ENCODE results near the gene POU6F2.

POU6F2 gene

GRCh38 chr7:39252916-39253315 is 275.2 kb downstream of the POU6F2 start:
- no peak for DNase-seq (ENCODE audit: low spot score)

DNA sequence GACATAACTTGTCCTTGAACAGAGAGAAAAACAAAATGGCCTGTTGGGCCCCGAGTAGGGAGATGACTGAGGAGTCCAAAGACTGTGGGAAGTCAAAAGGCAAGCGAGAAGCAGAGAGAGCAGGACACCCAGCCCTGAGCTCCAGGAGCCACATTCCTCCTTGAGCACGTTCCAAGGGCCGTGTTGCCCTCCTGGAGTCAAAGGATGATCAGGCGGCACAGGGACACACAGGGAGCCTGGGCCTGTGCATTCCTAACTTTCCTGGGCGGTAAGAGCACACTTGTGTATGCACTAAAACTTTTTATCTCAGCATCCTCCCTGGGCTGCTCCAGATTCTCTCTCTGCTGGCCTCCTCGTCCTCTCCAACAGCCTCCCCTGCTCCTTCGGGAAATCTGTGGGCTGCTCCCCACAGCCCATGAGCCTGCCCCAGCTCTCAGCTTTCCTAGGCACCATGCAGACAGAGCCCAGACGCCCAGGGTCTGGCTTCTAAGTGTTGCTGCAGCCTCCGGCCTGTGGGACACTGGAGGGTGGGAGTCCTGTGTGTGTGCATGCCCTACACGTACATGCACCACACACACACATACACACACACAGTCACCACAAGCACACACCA is 281.8 kb downstream of the POU6F2 start:
- no peak for DNase-seq (ENCODE audit: low spot score)

- no peak for DNase-seq (ENCODE audit: low spot score)
These were observed 282.7 kb downstream of the POU6F2 start for GRCh38 chr7:39260279-39260844.

GRCh38 chr7:39261771-39262170 is 284.1 kb downstream of the POU6F2 start:
- no peak for DNase-seq (ENCODE audit: low spot score)

- DNase-seq (ENCODE audit: low spot score): no peak
These were observed 288.2 kb downstream of the POU6F2 start for GRCh38 chr7:39265641-39266591.

DNA sequence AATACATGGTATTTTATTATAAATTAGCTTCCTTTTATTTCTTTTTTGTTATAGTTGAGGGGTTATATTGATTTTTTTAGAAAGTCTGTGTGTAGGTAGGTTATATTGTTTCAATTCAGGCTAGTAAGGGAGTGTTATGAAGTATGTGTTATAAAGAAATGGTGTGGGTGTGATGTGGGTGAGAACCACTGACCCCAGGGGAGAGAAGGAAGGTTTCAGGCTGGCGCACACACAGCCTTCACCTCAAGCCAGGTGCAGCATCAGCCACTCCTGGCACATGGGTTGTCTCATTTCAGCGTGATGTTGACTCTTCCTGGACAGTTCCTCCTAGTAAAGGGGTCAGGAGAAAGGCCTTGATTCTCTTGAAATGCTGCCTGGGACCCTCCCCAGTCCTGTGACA is 291.3 kb downstream of the POU6F2 start:
- no peak for DNase-seq (ENCODE audit: low spot score)

DNA sequence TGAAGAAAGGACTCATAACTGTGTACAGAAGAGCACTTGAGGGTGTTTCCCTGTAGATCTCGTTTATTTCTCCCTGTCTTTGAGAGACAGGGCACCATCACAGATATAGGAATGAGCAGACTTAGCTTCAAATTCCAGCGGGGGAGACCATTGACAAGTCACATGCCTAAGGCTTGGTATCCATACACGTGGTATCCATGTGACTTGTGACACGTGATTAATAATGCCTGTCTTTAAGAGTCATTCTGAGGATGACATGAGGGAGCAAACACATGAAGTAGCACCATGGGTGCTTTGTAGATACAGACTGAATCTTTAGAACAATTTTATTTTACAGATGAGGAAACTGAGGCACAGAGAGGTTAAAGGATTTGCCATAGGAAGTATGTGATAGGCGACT is 292.3 kb downstream of the POU6F2 start:
- no peak for DNase-seq (ENCODE audit: low spot score)

- DNase-seq (ENCODE audit: low spot score): no peak
These were observed 293.7 kb downstream of the POU6F2 start for GRCh38 chr7:39271402-39271801.

- no peak for DNase-seq (ENCODE audit: low spot score)
These were observed 294.4 kb downstream of the POU6F2 start for GRCh38 chr7:39272111-39272510.

DNA sequence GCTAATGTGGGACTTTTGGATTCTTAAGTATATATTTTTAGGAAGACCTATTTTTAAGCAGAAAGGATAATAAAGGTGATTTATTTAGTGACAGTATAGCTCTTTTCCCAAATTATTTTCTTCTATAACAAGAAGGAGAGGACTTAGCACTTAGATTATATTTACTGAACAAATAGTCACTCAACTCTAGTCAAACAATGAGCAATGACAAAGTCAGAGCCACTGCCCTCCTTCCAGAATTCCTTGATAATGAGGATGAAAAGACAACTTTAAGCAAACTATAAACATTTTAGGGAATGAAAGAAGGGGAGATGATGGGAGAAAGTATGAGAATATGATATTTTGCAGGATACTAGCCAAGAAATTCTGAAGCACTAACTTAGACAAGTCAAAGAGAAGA is 295.0 kb downstream of the POU6F2 start:
- no peak for DNase-seq (ENCODE audit: low spot score)

- no peak for DNase-seq (ENCODE audit: low spot score)
These were observed 302.6 kb downstream of the POU6F2 start for GRCh38 chr7:39280337-39280736.

DNA sequence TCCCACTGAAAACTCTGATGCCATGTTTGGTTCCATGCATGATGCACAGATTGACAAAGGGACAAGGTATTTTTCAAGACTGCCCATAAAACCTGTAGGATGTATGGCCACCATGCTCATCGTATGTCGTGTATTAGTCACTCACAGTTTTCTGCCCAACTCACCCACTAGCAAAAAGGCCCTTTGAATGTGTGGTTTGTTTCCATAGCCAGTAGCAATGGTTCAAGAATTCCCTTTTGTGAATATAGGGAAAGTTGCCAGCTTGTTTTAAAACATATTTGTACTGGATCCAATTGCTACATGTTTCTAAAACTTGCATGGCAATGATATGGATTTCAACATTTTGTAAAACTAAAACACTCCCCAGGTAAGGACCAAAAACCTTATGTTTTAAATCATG is 307.5 kb downstream of the POU6F2 start:
- no peak for DNase-seq (ENCODE audit: low spot score)

- DNase-seq (ENCODE audit: low spot score): no peak
These were observed 310.6 kb downstream of the POU6F2 start for GRCh38 chr7:39288303-39288702.

- DNase-seq (ENCODE audit: low spot score): no peak
These were observed 314.1 kb downstream of the POU6F2 start for GRCh38 chr7:39291628-39292410.

GRCh38 chr7:39293056-39293823 is 315.5 kb downstream of the POU6F2 start:
- no peak for DNase-seq (ENCODE audit: low spot score)

GRCh38 chr7:39294022-39294421 is 316.3 kb downstream of the POU6F2 start:
- no peak for DNase-seq (ENCODE audit: low spot score)

GRCh38 chr7:39295796-39296195 is 318.1 kb downstream of the POU6F2 start:
- DNase-seq (ENCODE audit: low spot score): no peak

GRCh38 chr7:39299695-39300094 is 322.0 kb downstream of the POU6F2 start:
- no peak for DNase-seq (ENCODE audit: low spot score)

GRCh38 chr7:39300276-39300675 is 322.6 kb downstream of the POU6F2 start:
- DNase-seq (ENCODE audit: low spot score): no peak

DNA sequence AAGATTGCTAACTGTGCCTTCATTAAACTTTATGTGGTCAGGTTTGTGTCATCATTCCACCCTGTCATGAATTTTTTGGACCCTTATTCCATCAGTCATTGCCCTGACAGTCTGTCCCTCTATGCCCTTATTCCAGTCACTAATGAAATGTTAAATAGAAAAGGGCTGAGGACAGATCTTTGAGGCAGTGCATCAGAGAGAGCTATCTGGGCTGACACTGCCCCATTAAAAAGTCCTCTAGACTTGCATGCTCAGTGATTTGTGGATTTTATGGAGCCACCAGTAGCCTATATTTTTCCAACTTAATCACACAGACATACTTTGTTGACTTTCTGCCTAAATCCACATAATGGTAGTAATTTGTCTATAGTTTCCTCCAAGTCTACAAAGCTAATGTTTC is 323.8 kb downstream of the POU6F2 start:
- DNase-seq (ENCODE audit: low spot score): no peak

GRCh38 chr7:39304178-39304577 is 326.5 kb downstream of the POU6F2 start:
- DNase-seq (ENCODE audit: low spot score): no peak
